DND-41 (cell line): ENCODE measurements around the gene MYOF.
"Not testable (repeated sequence)": the region's sequence is repeated elsewhere in the genome, so short reads cannot be mapped to it uniquely, and the experiment has no call there.

ENCODE experiments used
- ATAC-seq: fragments of 200-7000 bp; cut with Tn5 transposase; 3 replicates; pipeline ENCODE4 v1.9.1; 2021; ENCODE audit warnings: low read depth; ENCODE audit not compliant: insufficient read depth
- DNase-seq: peaks from one replicate; pipeline ENCODE4 v3.0.0-alpha.2; 2020
- H2AFZ ChIP-seq: 2 replicates; pipeline ENCODE4 v1.6.0; 2012; ENCODE audit warnings: low read depth, low read length
- H3K27ac ChIP-seq: 2 replicates; pipeline ENCODE4 v1.5.1; 2012; ENCODE audit warnings: low read length, inconsistent platforms
- H3K27me3 ChIP-seq: fragments of 200-600 bp; sonication (generic); 2 replicates; pipeline ENCODE4 v1.6.0; 2012; ENCODE audit warnings: low read length, mild to moderate bottlenecking, inconsistent platforms; ENCODE audit not compliant: insufficient read depth, poor library complexity
- H3K36me3 ChIP-seq: 2 replicates; pipeline ENCODE4 v1.5.1; 2012; ENCODE audit warnings: low read length, inconsistent platforms; ENCODE audit not compliant: insufficient read depth
- H3K4me1 ChIP-seq: 2 replicates; pipeline ENCODE4 v1.5.1; 2012; ENCODE audit warnings: mild to moderate bottlenecking, low read length; ENCODE audit not compliant: insufficient read depth
- H3K4me2 ChIP-seq: 2 replicates; pipeline ENCODE4 v1.6.0; 2012; ENCODE audit warnings: mild to moderate bottlenecking, moderate library complexity, low read length, inconsistent platforms; ENCODE audit not compliant: insufficient read depth
- H3K4me3 ChIP-seq, 2 experiments: fragments of 200-600 bp in 1 of 2; shearing (Covaris generic) in 1 of 2; 2 replicates each; pipeline ENCODE4 v1.5.1; 2012 to 2016; ENCODE audit warnings: inconsistent platforms in 2 of 2, low read length in 2 of 2, mild to moderate bottlenecking in 2 of 2, low read depth in 1 of 2, moderate library complexity in 1 of 2
- H3K79me2 ChIP-seq: 2 replicates; pipeline ENCODE4 v1.6.0; 2012; ENCODE audit warnings: low read length, inconsistent platforms; ENCODE audit not compliant: insufficient read depth
- H3K9ac ChIP-seq: 2 replicates; pipeline ENCODE4 v1.6.0; 2012; ENCODE audit warnings: low read depth, mild to moderate bottlenecking, inconsistent platforms, low read length, moderate library complexity
- H3K9me3 ChIP-seq: 2 replicates; pipeline ENCODE4 v1.5.1; 2012; ENCODE audit warnings: low read length, moderate library complexity, mild to moderate bottlenecking, inconsistent platforms; ENCODE audit not compliant: insufficient read depth, severe bottlenecking
- H4K20me1 ChIP-seq: 2 replicates; pipeline ENCODE4 v1.6.0; 2012; ENCODE audit warnings: low read length; ENCODE audit not compliant: insufficient read depth
- CTCF ChIP-seq: IDR thresholded peaks from 2 replicates; pipeline ENCODE4 v1.5.1; 2012; ENCODE audit warnings: borderline replicate concordance, low read length, moderate library complexity, mild to moderate bottlenecking; ENCODE audit not compliant: poor library complexity, severe bottlenecking; ENCODE audit errors: extremely low read depth
- EZH2 ChIP-seq: IDR thresholded peaks from 3 replicates; pipeline ENCODE4 v1.6.1; 2012; ENCODE audit warnings: borderline replicate concordance, low read depth, mild to moderate bottlenecking, moderate library complexity, low read length, inconsistent platforms; ENCODE audit not compliant: severe bottlenecking

MYOF gene

GRCh38 chr10:93364966-93365365 is 117.2 kb downstream of the MYOF start:
- H3K9ac ChIP-seq: no peak overlapping the region
- H3K9me3 ChIP-seq: no peaks in the 10 kb centered on the region
- no peaks in the 10 kb centered on the region for H4K20me1 ChIP-seq
- TF ChIP-seq EZH2 (no peak), CTCF (no peak)
- no peak overlapping the region for H3K4me3 ChIP-seq
- H3K36me3 ChIP-seq: no peaks in the 10 kb centered on the region
- DNase-seq: no peak
- no peak overlapping the region for H3K27ac ChIP-seq
- peaks cover 13% of the 10 kb centered on the region for H3K27me3 ChIP-seq
- H3K4me1 ChIP-seq: no peaks in the 10 kb centered on the region
- no peaks in the 10 kb centered on the region for H3K79me2 ChIP-seq
- no peak for ATAC-seq
- H3K4me2 ChIP-seq: no peak overlapping the region
- no peak overlapping the region for H2AFZ ChIP-seq

- TF ChIP-seq EZH2: no peak
- no peak for TF ChIP-seq CTCF
- H3K9ac ChIP-seq: no peak overlapping the region
Measured at GRCh38 chr10:93363891-93364648, 118.1 kb downstream of the MYOF start.

GRCh38 chr10:93358398-93358797 is 123.7 kb downstream of the MYOF start:
- not testable (repeated sequence) for H3K4me3 ChIP-seq

More at GRCh38 chr10:93363891-93364648, 118.1 kb downstream of the MYOF start:
- Histone ChIP-seq H3K27ac (no peak overlapping the region), H3K9me3 (no peaks in the 10 kb centered on the region), H2AFZ (no peak overlapping the region), H3K27me3 (peaks cover 13% of the 10 kb centered on the region), H3K36me3 (no peaks in the 10 kb centered on the region), H3K4me2 (no peak overlapping the region), H3K4me1 (no peaks in the 10 kb centered on the region), H3K79me2 (no peaks in the 10 kb centered on the region), H4K20me1 (no peaks in the 10 kb centered on the region), H3K4me3 (no peak overlapping the region)
- no peak for DNase-seq
- ATAC-seq: no peak

GRCh38 chr10:93357680-93358079 is 124.5 kb downstream of the MYOF start:
- H3K36me3 ChIP-seq: no peaks in the 10 kb centered on the region
- no peaks in the 10 kb centered on the region for H3K4me1 ChIP-seq
- ATAC-seq (peak; percentile 68; the same call in 2 of the 3 replicates), DNase-seq (peak; percentile 11)
- no peak overlapping the region for H2AFZ ChIP-seq
- H3K9ac ChIP-seq: no peak overlapping the region
- no peaks in the 10 kb centered on the region for H4K20me1 ChIP-seq
- no peaks in the 10 kb centered on the region for H3K79me2 ChIP-seq
- H3K27me3 ChIP-seq: peaks cover 21% of the 10 kb centered on the region
- no peaks in the 10 kb centered on the region for H3K9me3 ChIP-seq
- H3K4me3 ChIP-seq: no peak overlapping the region
- H3K4me2 ChIP-seq: no peak overlapping the region
- no peak overlapping the region for H3K27ac ChIP-seq
- TF ChIP-seq CTCF (peak; percentile 65), EZH2 (no peak)

More at GRCh38 chr10:93358398-93358797, 123.7 kb downstream of the MYOF start:
- not testable (repeated sequence) for H3K4me1 ChIP-seq, H3K79me2 ChIP-seq, H4K20me1 ChIP-seq, ATAC-seq, H3K36me3 ChIP-seq, H2AFZ ChIP-seq, H3K9me3 ChIP-seq, DNase-seq, H3K27ac ChIP-seq, H3K4me2 ChIP-seq, H3K9ac ChIP-seq
- peaks cover 21% of the 10 kb centered on the region for H3K27me3 ChIP-seq
